GM12878 (cell line): ENCODE results near the gene NFKBIZ. TPM values are rescaled to one million over a fixed set of nuclear protein-coding genes. Genes with fewer than 3 reads are reported as not detected.

Experiments used
- ASH2L ChIP-seq: fragments of 300-600, 200-600 bp; sonication (generic); IDR thresholded peaks from 2 replicates; pipeline ENCODE4 v1.6.1; 2017; ENCODE audit warnings: low read depth, mild to moderate bottlenecking, borderline replicate concordance
- BCL3 ChIP-seq: IDR thresholded peaks from 2 replicates; pipeline ENCODE4 v1.6.1; 2011; ENCODE audit warnings: borderline replicate concordance, low read depth, mild to moderate bottlenecking, moderate library complexity, low read length; ENCODE audit not compliant: insufficient read depth, poor library complexity, severe bottlenecking
- IKZF1 ChIP-seq: fragments of 450-650 bp; conservative IDR thresholded peaks from 2 replicates; pipeline ENCODE4 v1.6.1; 2017; ENCODE audit warnings: antibody characterized with exemption, mild to moderate bottlenecking
- IRF4 ChIP-seq: IDR thresholded peaks from 2 replicates; pipeline ENCODE4 v1.6.1; 2011; ENCODE audit warnings: low read depth, low read length
- NFYA ChIP-seq: IDR thresholded peaks from 2 replicates; pipeline ENCODE4 v1.6.1; 2011; ENCODE audit warnings: low read depth, mild to moderate bottlenecking, low read length, improper control_type of control experiment, borderline replicate concordance
- POLR2AphosphoS5 ChIP-seq: IDR thresholded peaks from 2 replicates; pipeline ENCODE4 v1.6.1; 2011; ENCODE audit warnings: mild to moderate bottlenecking, low read length, inconsistent platforms
- POU2F2 ChIP-seq: IDR thresholded peaks from 3 replicates; pipeline ENCODE4 v1.6.1; 2011; ENCODE audit warnings: low read depth, mild to moderate bottlenecking, low read length, borderline replicate concordance
- PRDM15 ChIP-seq: fragments of 450-650 bp; formaldehyde crosslinking; IDR thresholded peaks from 2 replicates; pipeline ENCODE4 v1.4.0; 2020; ENCODE audit warnings: mild to moderate bottlenecking, moderate library complexity
- REST ChIP-seq: IDR thresholded peaks from 2 replicates; pipeline ENCODE4 v1.6.1; 2012; ENCODE audit warnings: mild to moderate bottlenecking, low read depth, low read length
- RUNX3 ChIP-seq: IDR thresholded peaks from 2 replicates; pipeline ENCODE4 v1.6.1; 2012; ENCODE audit warnings: low read length, inconsistent platforms
- STAT1 ChIP-seq: fragments of 450-650 bp; conservative IDR thresholded peaks from 2 replicates; pipeline ENCODE4 v1.6.1; 2014; ENCODE audit warnings: antibody characterized with exemption, mild to moderate bottlenecking
- TBL1XR1 ChIP-seq: IDR thresholded peaks from 2 replicates; pipeline ENCODE4 v1.6.1; 2012; ENCODE audit warnings: low read depth, low read length, improper control_type of control experiment
- YY1 ChIP-seq: IDR thresholded peaks from 2 replicates; pipeline ENCODE4 v1.6.1; 2011; ENCODE audit warnings: low read depth, mild to moderate bottlenecking, low read length
- polyA plus RNA-seq, 11 experiments: library from polyadenylated mRNA; depleted of rRNA in 4 of 11; unstranded in 6 of 11; stranded (reverse) in 5 of 11; fragments of >200 nt; fragmentation: Nextera tagmentation in 4 of 11; fragmentation: Illumina TruSeq in 1 of 11; extraction: Ambion mirVana in 4 of 11; extraction: Trizol in 1 of 11; gene quantifications; 1 replicate in 1 of 11; 2 replicates in 10 of 11; pipeline versions ENCODE4 v1.2.1 to v1.2.3, GENCODE V29; 2011 to 2016; ENCODE audit warnings: inconsistent platforms in 2 of 11, missing spikeins in 2 of 11, low read depth in 1 of 11
- total RNA-seq, 4 experiments: library from RNA; depleted of rRNA in 3 of 4; stranded (reverse); fragments of >200 nt in 3 of 4; fragmentation: Illumina TruSeq in 1 of 4; extraction: Trizol in 1 of 4; gene quantifications; 2 replicates each; pipeline versions ENCODE4 v1.2.1 to v1.2.3, GENCODE V29; 2013 to 2021
- TF ChIP-seq, protein P1 (sequence below): fragments of 450-650 bp; IDR thresholded peaks from 2 replicates; pipeline ENCODE4 v1.6.1; 2018; ENCODE audit warnings: borderline replicate concordance, mild to moderate bottlenecking; ENCODE audit not compliant: partially characterized antibody
- TF ChIP-seq, protein P2 (sequence below): fragments of 450-650 bp; IDR thresholded peaks from 2 replicates; pipeline ENCODE4 v1.6.1; 2017; ENCODE audit warnings: mild to moderate bottlenecking, low read depth, inconsistent platforms; ENCODE audit not compliant: poor library complexity, severe bottlenecking

NFKBIZ gene
- total and polyA plus RNA-seq, 10 of the 15 experiments (the other 5 are each of a cell fraction or from before 2014, with no cell fraction given): 6.3 to 53.8 (median 17.3) TPM

DNA sequence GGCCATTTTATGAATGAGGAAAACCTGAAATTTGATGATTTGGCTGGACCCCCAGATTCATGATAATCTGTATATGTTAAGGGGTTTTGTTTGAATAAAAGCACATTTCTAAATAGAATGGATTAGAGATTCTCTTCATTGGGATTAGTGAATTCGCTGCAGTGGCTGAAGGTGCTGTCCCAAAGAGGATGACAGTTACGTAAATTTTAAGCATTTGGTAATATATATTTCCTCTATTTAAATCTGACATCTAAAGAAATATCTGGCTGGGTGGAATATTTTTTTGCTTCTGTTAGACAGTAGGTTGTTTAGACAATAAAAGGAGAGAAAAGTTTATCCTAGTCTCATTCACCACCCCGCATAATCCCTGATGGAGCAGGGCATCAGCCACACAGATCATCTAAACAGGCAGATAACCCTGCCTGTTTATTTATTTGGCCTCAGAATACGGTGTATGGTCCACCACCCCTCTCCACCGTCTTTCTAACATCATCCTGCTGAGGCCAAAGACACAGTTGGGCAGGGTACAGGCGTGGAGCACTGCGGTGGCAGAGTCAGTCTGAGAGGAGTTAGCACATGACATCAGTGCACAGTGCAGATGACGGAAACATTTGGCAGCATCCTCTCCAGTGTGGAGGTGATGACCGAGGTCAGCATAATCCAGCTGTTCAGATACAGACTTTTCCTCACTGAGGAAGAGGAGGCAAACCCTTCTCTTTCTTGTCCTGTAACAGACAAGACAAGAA is 20.4 kb upstream of the NFKBIZ start (continued):
- TF ChIP-seq, protein P1, sequence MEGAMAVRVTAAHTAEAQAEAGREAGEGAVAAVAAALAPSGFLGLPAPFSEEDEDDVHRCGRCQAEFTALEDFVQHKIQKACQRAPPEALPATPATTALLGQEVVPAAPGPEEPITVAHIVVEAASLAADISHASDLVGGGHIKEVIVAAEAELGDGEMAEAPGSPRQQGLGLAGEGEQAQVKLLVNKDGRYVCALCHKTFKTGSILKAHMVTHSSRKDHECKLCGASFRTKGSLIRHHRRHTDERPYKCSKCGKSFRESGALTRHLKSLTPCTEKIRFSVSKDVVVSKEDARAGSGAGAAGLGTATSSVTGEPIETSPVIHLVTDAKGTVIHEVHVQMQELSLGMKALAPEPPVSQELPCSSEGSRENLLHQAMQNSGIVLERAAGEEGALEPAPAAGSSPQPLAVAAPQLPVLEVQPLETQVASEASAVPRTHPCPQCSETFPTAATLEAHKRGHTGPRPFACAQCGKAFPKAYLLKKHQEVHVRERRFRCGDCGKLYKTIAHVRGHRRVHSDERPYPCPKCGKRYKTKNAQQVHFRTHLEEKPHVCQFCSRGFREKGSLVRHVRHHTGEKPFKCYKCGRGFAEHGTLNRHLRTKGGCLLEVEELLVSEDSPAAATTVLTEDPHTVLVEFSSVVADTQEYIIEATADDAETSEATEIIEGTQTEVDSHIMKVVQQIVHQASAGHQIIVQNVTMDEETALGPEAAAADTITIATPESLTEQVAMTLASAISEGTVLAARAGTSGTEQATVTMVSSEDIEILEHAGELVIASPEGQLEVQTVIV: no peak
- peak; percentile 58; the same call in 1 of the 2 replicates for TF ChIP-seq RUNX3
- no peak for TF ChIP-seq PRDM15 (CRISPR knock-in tag)
- peak; percentile 43; the same call in 1 of the 2 replicates for TF ChIP-seq TBL1XR1
- TF ChIP-seq BCL3: no peak
- TF ChIP-seq NFYA: no peak
- TF ChIP-seq ASH2L: no peak
- TF ChIP-seq STAT1: no peak
- TF ChIP-seq, protein P2, sequence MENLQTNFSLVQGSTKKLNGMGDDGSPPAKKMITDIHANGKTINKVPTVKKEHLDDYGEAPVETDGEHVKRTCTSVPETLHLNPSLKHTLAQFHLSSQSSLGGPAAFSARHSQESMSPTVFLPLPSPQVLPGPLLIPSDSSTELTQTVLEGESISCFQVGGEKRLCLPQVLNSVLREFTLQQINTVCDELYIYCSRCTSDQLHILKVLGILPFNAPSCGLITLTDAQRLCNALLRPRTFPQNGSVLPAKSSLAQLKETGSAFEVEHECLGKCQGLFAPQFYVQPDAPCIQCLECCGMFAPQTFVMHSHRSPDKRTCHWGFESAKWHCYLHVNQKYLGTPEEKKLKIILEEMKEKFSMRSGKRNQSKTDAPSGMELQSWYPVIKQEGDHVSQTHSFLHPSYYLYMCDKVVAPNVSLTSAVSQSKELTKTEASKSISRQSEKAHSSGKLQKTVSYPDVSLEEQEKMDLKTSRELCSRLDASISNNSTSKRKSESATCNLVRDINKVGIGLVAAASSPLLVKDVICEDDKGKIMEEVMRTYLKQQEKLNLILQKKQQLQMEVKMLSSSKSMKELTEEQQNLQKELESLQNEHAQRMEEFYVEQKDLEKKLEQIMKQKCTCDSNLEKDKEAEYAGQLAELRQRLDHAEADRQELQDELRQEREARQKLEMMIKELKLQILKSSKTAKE: no peak
- TF ChIP-seq REST: no peak
- no peak; the same call in 1 of the 2 replicates for TF ChIP-seq IKZF1
- TF ChIP-seq IRF4: 0 out of 2 replicates have a peak, but pooled peaks have one; percentile 6
- TF ChIP-seq POLR2AphosphoS5: peak; percentile 93
- no peak for TF ChIP-seq YY1
- 0 out of 3 replicates have a peak, but pooled peaks have one; percentile 40 for TF ChIP-seq POU2F2
